Activated gamma-delta T cell treated with anti-CD3 and anti-CD28 coated beads, Interleukin-2, amount 50 U/mL, for 16 hours (primary cell): Measurements from ENCODE around the gene LMO1.

Experiments used
- DNase-seq: peaks from one replicate; pipeline ENCODE4 v3.0.0-alpha.2; 2020; ENCODE audit warnings: low read depth

Gene LMO1

GRCh38 chr11:8204025-8204424, 59.7 kb downstream of the LMO1 start:
- DNase-seq = no peak

GRCh38 chr11:8203414-8203715, 60.3 kb downstream of the LMO1 start:
- DNase-seq = no peak

GRCh38 chr11:8202516-8203413, 60.9 kb downstream of the LMO1 start:
- DNase-seq = no peak

GRCh38 chr11:8201644-8202365, 61.9 kb downstream of the LMO1 start:
- no peak for DNase-seq

- no peak for DNase-seq
Observed at GRCh38 chr11:8199676-8200075, 64.0 kb downstream of the LMO1 start.

- DNase-seq = no peak
Observed at GRCh38 chr11:8196749-8197148, 66.9 kb downstream of the LMO1 start.

- DNase-seq = no peak
Observed at GRCh38 chr11:8194956-8195355, 68.7 kb downstream of the LMO1 start.

GRCh38 chr11:8192896-8193209, 70.8 kb downstream of the LMO1 start:
- no peak for DNase-seq

GRCh38 chr11:8192016-8192895, 71.4 kb downstream of the LMO1 start:
- no peak for DNase-seq

- DNase-seq = no peak
Observed at GRCh38 chr11:8190431-8190830, 73.2 kb downstream of the LMO1 start.

GRCh38 chr11:8186429-8186828, 77.2 kb downstream of the LMO1 start:
- no peak for DNase-seq

- no peak for DNase-seq
Observed at GRCh38 chr11:8183111-8183510, 80.6 kb downstream of the LMO1 start.

- DNase-seq = no peak
Observed at GRCh38 chr11:8180469-8180868, 83.2 kb downstream of the LMO1 start.

- DNase-seq = no peak
Observed at GRCh38 chr11:8178297-8178696, 85.4 kb downstream of the LMO1 start.

GRCh38 chr11:8177136-8177535, 86.5 kb downstream of the LMO1 start:
- no peak for DNase-seq
